CD4-positive, alpha-beta memory T cell (primary cell): ENCODE data around the gene PANX3. TPM values are rescaled to one million over a fixed set of nuclear protein-coding genes. Genes with fewer than 3 reads are reported as not detected.

Source experiments
- CTCF ChIA-PET: fragments of 350-600 bp; sonication (Branson Sonifier 250); formaldehyde crosslinking; loops from one replicate; lab custom pipeline; 2021; ENCODE audit warnings: inconsistent platforms; ENCODE audit not compliant: partially characterized antibody; lab: Charles Lee
- POLR2A ChIA-PET: fragments of 350-600 bp; sonication (Branson Sonifier 250); formaldehyde crosslinking; loops from one replicate; lab custom pipeline; 2021; ENCODE audit not compliant: partially characterized antibody; lab: Charles Lee
- DNase-seq, 5 donors: peaks; one replicate each; pipeline versions ENCODE4 v3.0.0 to v3.0.0-alpha.2; 2020 to 2022; ENCODE audit warnings: mixed read lengths in 1 of 5
- H3K27ac ChIP-seq: one replicate; pipeline ENCODE4 v1.7.0; 2013; ENCODE audit warnings: low read depth, low read length
- H3K27me3 ChIP-seq: 2 replicates; pipeline ENCODE4 v1.7.0; 2013; ENCODE audit warnings: mild to moderate bottlenecking, low read length, moderate library complexity; ENCODE audit not compliant: insufficient read depth
- H3K36me3 ChIP-seq: 2 replicates; pipeline ENCODE4 v1.7.0; 2013; ENCODE audit warnings: mild to moderate bottlenecking, low read length, moderate library complexity; ENCODE audit not compliant: insufficient read depth
- H3K4me1 ChIP-seq: 2 replicates; pipeline ENCODE4 v1.7.0; 2013; ENCODE audit warnings: mild to moderate bottlenecking, low read length, moderate library complexity; ENCODE audit not compliant: insufficient read depth
- H3K4me3 ChIP-seq, 2 donors: one replicate each; pipeline ENCODE4 v1.7.0; 2013; ENCODE audit warnings: low read length in 2 of 2, mild to moderate bottlenecking in 1 of 2
- H3K9me3 ChIP-seq, 2 donors: one replicate each; pipeline ENCODE4 v1.7.0; 2013; ENCODE audit warnings: low read length in 2 of 2, control low read depth in 1 of 2; ENCODE audit not compliant: control insufficient read depth in 1 of 2
- H3K27ac Mint-ChIP-seq, 7 donors: one replicate each; pipeline ENCODE4 v1.8.0; 2020 to 2021; ENCODE audit warnings: mixed read lengths in 7 of 7, mild to moderate bottlenecking in 6 of 7, inconsistent platforms in 3 of 7, moderate library complexity in 3 of 7
- H3K27me3 Mint-ChIP-seq, 2 donors: one replicate each; pipeline ENCODE4 v1.8.0; 2020 to 2021; ENCODE audit warnings: mixed read lengths in 2 of 2
- H3K36me3 Mint-ChIP-seq, 2 donors: one replicate each; pipeline ENCODE4 v1.8.0; 2020 to 2021; ENCODE audit warnings: mixed read lengths in 2 of 2, inconsistent platforms in 1 of 2, mild to moderate bottlenecking in 1 of 2
- H3K4me1 Mint-ChIP-seq, 4 donors: one replicate each; pipeline ENCODE4 v1.8.0; 2020 to 2021; ENCODE audit warnings: mixed read lengths in 4 of 4, mild to moderate bottlenecking in 1 of 4
- H3K4me3 Mint-ChIP-seq, 8 donors: one replicate each; pipeline ENCODE4 v1.8.0; 2020 to 2021; ENCODE audit warnings: mixed read lengths in 8 of 8, mild to moderate bottlenecking in 7 of 8, moderate library complexity in 6 of 8, inconsistent platforms in 3 of 8
- H3K9me3 Mint-ChIP-seq, 8 donors: one replicate each; pipeline ENCODE4 v1.8.0; 2020 to 2021; ENCODE audit warnings: mixed read lengths in 8 of 8, mild to moderate bottlenecking in 5 of 8, inconsistent platforms in 3 of 8, moderate library complexity in 1 of 8
- intact Hi-C: fragments of 100-400 bp; cut with micrococcal nuclease; formaldehyde crosslinking; loops from one replicate; pipeline ENCODE4 v1.15.1; 2023
- polyA plus RNA-seq, 2 donors: library from polyadenylated mRNA; unstranded; fragments of 300-500 nt; fragmentation: Illumina TruSeq; gene quantifications; one replicate each; pipeline ENCODE4 v1.2.3, GENCODE V29; 2021
- total RNA-seq, 2 experiments: library from RNA; stranded (reverse); gene quantifications; one replicate each; pipeline ENCODE4 v1.2.3, GENCODE V29; 2021

The PANX3 gene
- total and polyA plus RNA-seq, 4 experiments from 2014 or later, result not detected

- Mint-ChIP-seq H3K9me3 (no peaks in the 10 kb centered on the region), H3K27ac (no peak overlapping the region), H3K27me3 (no peaks in the 10 kb centered on the region), H3K4me3 (no peak overlapping the region), H3K36me3 (peaks cover 7 to 21% of the 10 kb centered on the region in 2 donors), H3K4me1 (no peaks in the 10 kb centered on the region)
- intact Hi-C loops, result no loop called here
- DNase-seq, result no peak
- H3K36me3 ChIP-seq, result no peaks in the 10 kb centered on the region
- ChIA-PET POLR2A (no interaction called here), CTCF (no interaction called here)
- no peaks in the 10 kb centered on the region for H3K27me3 ChIP-seq
- H3K27ac ChIP-seq, result no peak overlapping the region
- no peaks in the 10 kb centered on the region for H3K4me1 ChIP-seq
- H3K9me3 ChIP-seq, result no peaks in the 10 kb centered on the region
- no peak overlapping the region for H3K4me3 ChIP-seq
Measured at GRCh38 chr11:124657904-124658303, 46.7 kb downstream of the PANX3 start.

GRCh38 chr11:124658501-124658900, 47.3 kb downstream of the PANX3 start:
- Mint-ChIP-seq H3K27me3 (no peaks in the 10 kb centered on the region), H3K36me3 (peaks cover 5 to 16% of the 10 kb centered on the region in 2 donors), H3K9me3 (no peaks in the 10 kb centered on the region), H3K4me3 (no peak overlapping the region), H3K27ac (peak overlapping the region in 1 of 7 donors; percentile 2), H3K4me1 (no peaks in the 10 kb centered on the region)
- Histone ChIP-seq H3K27me3 (no peaks in the 10 kb centered on the region), H3K4me3 (no peak overlapping the region), H3K27ac (no peak overlapping the region), H3K36me3 (no peaks in the 10 kb centered on the region), H3K4me1 (no peaks in the 10 kb centered on the region), H3K9me3 (no peaks in the 10 kb centered on the region)
- intact Hi-C loops, result no loop called here
- ChIA-PET POLR2A (no interaction called here), CTCF (interaction anchor here (1.0 to 1.1 kb wide), 3 partner anchors 11 to 208 kb away, joined by 3 to 4 read pairs (median 3); no protein-coding TSS in a partner anchor)
- DNase-seq, result no peak

GRCh38 chr11:124658986-124659385, 47.8 kb downstream of the PANX3 start:
- Mint-ChIP-seq H3K27me3 (no peaks in the 10 kb centered on the region), H3K4me3 (no peak overlapping the region), H3K9me3 (no peaks in the 10 kb centered on the region), H3K27ac (no peak overlapping the region), H3K4me1 (no peaks in the 10 kb centered on the region), H3K36me3 (peaks cover 4 to 15% of the 10 kb centered on the region in 2 donors)
- DNase-seq, result no peak
- intact Hi-C loops, result no loop called here
- Histone ChIP-seq H3K4me3 (no peak overlapping the region), H3K4me1 (no peaks in the 10 kb centered on the region), H3K36me3 (no peaks in the 10 kb centered on the region), H3K9me3 (no peaks in the 10 kb centered on the region), H3K27me3 (no peaks in the 10 kb centered on the region), H3K27ac (no peak overlapping the region)
- CTCF ChIA-PET, result interaction anchor here (1.0 to 1.1 kb wide), 3 partner anchors 10 to 208 kb away, joined by 3 to 4 read pairs (median 3); no protein-coding TSS in a partner anchor
- POLR2A ChIA-PET, result no interaction called here

- CTCF ChIA-PET, result interaction anchor here (0.7 to 2.7 kb wide), 7 partner anchors 8 to 215 kb away, joined by 3 to 13 read pairs (median 3); no protein-coding TSS in a partner anchor
- no peaks in the 10 kb centered on the region for H3K9me3 ChIP-seq
- intact Hi-C loops, result no loop called here
- POLR2A ChIA-PET, result no interaction called here
- Mint-ChIP-seq H3K9me3 (no peaks in the 10 kb centered on the region), H3K36me3 (peaks cover 4 to 19% of the 10 kb centered on the region in 2 donors), H3K27me3 (no peaks in the 10 kb centered on the region), H3K27ac (no peak overlapping the region), H3K4me3 (no peak overlapping the region), H3K4me1 (peaks cover 0 to 1% (median 0%) of the 10 kb centered on the region in 4 donors)
- H3K36me3 ChIP-seq, result no peaks in the 10 kb centered on the region
- H3K27me3 ChIP-seq, result no peaks in the 10 kb centered on the region
- no peak overlapping the region for H3K27ac ChIP-seq
- no peaks in the 10 kb centered on the region for H3K4me1 ChIP-seq
- H3K4me3 ChIP-seq, result no peak overlapping the region
- DNase-seq, result no peak
Measured at GRCh38 chr11:124661553-124661952, 50.3 kb downstream of the PANX3 start.

GRCh38 chr11:124662106-124662505, 50.9 kb downstream of the PANX3 start:
- no peaks in the 10 kb centered on the region for H3K9me3 ChIP-seq
- POLR2A ChIA-PET, result no interaction called here
- H3K36me3 Mint-ChIP-seq, result peaks cover 4 to 19% of the 10 kb centered on the region in 2 donors

GRCh38 chr11:124663861-124664260, 52.6 kb downstream of the PANX3 start:
- Histone ChIP-seq H3K4me1 (no peaks in the 10 kb centered on the region), H3K4me3 (no peak overlapping the region), H3K9me3 (no peaks in the 10 kb centered on the region), H3K27ac (no peak overlapping the region), H3K36me3 (no peaks in the 10 kb centered on the region), H3K27me3 (no peaks in the 10 kb centered on the region)
- H3K27me3 Mint-ChIP-seq, result no peaks in the 10 kb centered on the region
- no peak overlapping the region for H3K27ac Mint-ChIP-seq
- intact Hi-C loops, result no loop called here
- no peaks in the 10 kb centered on the region for H3K9me3 Mint-ChIP-seq
- DNase-seq, result no peak
- POLR2A ChIA-PET, result interaction anchor here (0.8 kb wide), 1 partner anchor 136 kb away, joined by 3 read pairs; the partner anchor contains the start of gene MSANTD2
- H3K36me3 Mint-ChIP-seq, result peaks cover 3 to 8% of the 10 kb centered on the region in 2 donors
- H3K4me1 Mint-ChIP-seq, result peaks cover 0 to 1% (median 0%) of the 10 kb centered on the region in 4 donors
- H3K4me3 Mint-ChIP-seq, result no peak overlapping the region
- CTCF ChIA-PET, result interaction anchor here (1.1 to 2.1 kb wide), 9 partner anchors 10 to 213 kb away, joined by 3 to 9 read pairs (median 5); no protein-coding TSS in a partner anchor

More at GRCh38 chr11:124662106-124662505, 50.9 kb downstream of the PANX3 start:
- no peak overlapping the region for H3K27ac Mint-ChIP-seq
- intact Hi-C loops, result no loop called here
- DNase-seq, result no peak
- CTCF ChIA-PET, result interaction anchor here (0.7 to 2.7 kb wide), 6 partner anchors 13 to 214 kb away, joined by 3 to 9 read pairs (median 3); no protein-coding TSS in a partner anchor
- Histone ChIP-seq H3K27me3 (no peaks in the 10 kb centered on the region), H3K27ac (no peak overlapping the region), H3K4me3 (no peak overlapping the region), H3K4me1 (no peaks in the 10 kb centered on the region), H3K36me3 (no peaks in the 10 kb centered on the region)
- H3K9me3 Mint-ChIP-seq, result no peaks in the 10 kb centered on the region
- H3K4me1 Mint-ChIP-seq, result peaks cover 0 to 1% (median 0%) of the 10 kb centered on the region in 4 donors
- H3K27me3 Mint-ChIP-seq, result no peaks in the 10 kb centered on the region
- H3K4me3 Mint-ChIP-seq, result no peak overlapping the region

GRCh38 chr11:124667601-124668000, 56.4 kb downstream of the PANX3 start:
- ChIA-PET POLR2A (no interaction called here), CTCF (interaction anchor here (1.0 to 1.7 kb wide), 4 partner anchors 93 to 170 kb away, joined by 3 to 10 read pairs (median 4); no protein-coding TSS in a partner anchor)
- intact Hi-C loops, result no loop called here
- peaks cover 12 to 19% (median 16%) of the 10 kb centered on the region in 4 donors for H3K4me1 Mint-ChIP-seq
- peaks cover 0 to 4% of the 10 kb centered on the region in 2 donors for H3K36me3 Mint-ChIP-seq
- H3K27ac Mint-ChIP-seq, result no peak overlapping the region
- DNase-seq, result peak in 1 of 5 donors; percentile 30
- no peaks in the 10 kb centered on the region for H3K27me3 ChIP-seq
- no peaks in the 10 kb centered on the region for H3K9me3 Mint-ChIP-seq
- H3K4me1 ChIP-seq, result peaks cover 25% of the 10 kb centered on the region
- no peak overlapping the region for H3K4me3 Mint-ChIP-seq
- H3K36me3 ChIP-seq, result no peaks in the 10 kb centered on the region
- no peaks in the 10 kb centered on the region for H3K9me3 ChIP-seq
- H3K27me3 Mint-ChIP-seq, result no peaks in the 10 kb centered on the region
- H3K27ac ChIP-seq, result no peak overlapping the region
- no peak overlapping the region for H3K4me3 ChIP-seq
